Astrocyte (in vitro differentiated cells and primary cell): Measurements from ENCODE around the gene TSR2. TPM values are rescaled to one million over a fixed set of nuclear protein-coding genes. Genes with fewer than 3 reads are reported as not detected.

Source experiments
- DNase-seq: peaks from one replicate; pipeline ENCODE4 v3.0.0-alpha.2; 2010; ENCODE audit warnings: low read depth
- FAIRE-seq: peaks from 2 replicates; lab custom pipeline; 2011; peaks lifted over from hg19 to GRCh38; lab: Jason Lieb, UNC
- H2AFZ ChIP-seq: 2 replicates; pipeline ENCODE4 v1.6.0; 2012; ENCODE audit warnings: low read depth, low read length, inconsistent platforms
- H3K27ac ChIP-seq: 2 replicates; pipeline ENCODE4 v1.5.1; 2011; ENCODE audit warnings: low read depth, low read length, inconsistent platforms
- H3K27me3 ChIP-seq: 2 replicates; pipeline ENCODE4 v1.6.0; 2011; ENCODE audit warnings: low read length, inconsistent platforms; ENCODE audit not compliant: insufficient read depth
- H3K36me3 ChIP-seq: 2 replicates; pipeline ENCODE4 v1.5.1; 2011; ENCODE audit warnings: low read length, inconsistent platforms; ENCODE audit not compliant: insufficient read depth
- H3K4me1 ChIP-seq: 2 replicates; pipeline ENCODE4 v1.5.1; 2011; ENCODE audit warnings: low read length, inconsistent platforms; ENCODE audit not compliant: insufficient read depth
- H3K4me2 ChIP-seq: 2 replicates; pipeline ENCODE4 v1.6.0; 2012; ENCODE audit warnings: low read length, inconsistent platforms
- H3K4me3 ChIP-seq: 2 replicates; pipeline ENCODE4 v1.5.1; 2011; ENCODE audit warnings: low read depth, mild to moderate bottlenecking, low read length, inconsistent platforms; ENCODE audit not compliant: insufficient read depth
- H3K79me2 ChIP-seq: 2 replicates; pipeline ENCODE4 v1.6.0; 2012; ENCODE audit warnings: mild to moderate bottlenecking, low read length, inconsistent platforms; ENCODE audit not compliant: insufficient read depth
- H3K9ac ChIP-seq: 2 replicates; pipeline ENCODE4 v1.6.0; 2012; ENCODE audit warnings: mild to moderate bottlenecking, low read length, inconsistent platforms
- H3K9me3 ChIP-seq: 2 replicates; pipeline ENCODE4 v1.5.1; 2012; ENCODE audit warnings: low read depth, mild to moderate bottlenecking, low read length, inconsistent platforms; ENCODE audit not compliant: insufficient read depth
- H4K20me1 ChIP-seq: 2 replicates; pipeline ENCODE4 v1.6.0; 2012; ENCODE audit warnings: low read length, inconsistent platforms; ENCODE audit not compliant: insufficient read depth
- H3K27ac Mint-ChIP-seq: one replicate; pipeline ENCODE4 v1.8.0; 2021; ENCODE audit warnings: mild to moderate bottlenecking, mixed read lengths; ENCODE audit not compliant: unreplicated experiment
- H3K27me3 Mint-ChIP-seq: one replicate; pipeline ENCODE4 v1.8.0; 2021; ENCODE audit warnings: low read depth, mixed read lengths; ENCODE audit not compliant: unreplicated experiment
- H3K36me3 Mint-ChIP-seq: one replicate; pipeline ENCODE4 v1.8.0; 2021; ENCODE audit warnings: low read depth, mixed read lengths; ENCODE audit not compliant: unreplicated experiment
- H3K4me1 Mint-ChIP-seq: one replicate; pipeline ENCODE4 v1.8.0; 2021; ENCODE audit warnings: low read depth, mixed read lengths; ENCODE audit not compliant: unreplicated experiment
- H3K4me3 Mint-ChIP-seq: one replicate; pipeline ENCODE4 v1.8.0; 2021; ENCODE audit warnings: mild to moderate bottlenecking, moderate library complexity, mixed read lengths; ENCODE audit not compliant: unreplicated experiment
- H3K9me3 Mint-ChIP-seq: one replicate; pipeline ENCODE4 v1.8.0; 2021; ENCODE audit warnings: mild to moderate bottlenecking, mixed read lengths; ENCODE audit not compliant: unreplicated experiment
- CTCF ChIP-seq: IDR thresholded peaks from 2 replicates; pipeline ENCODE4 v1.5.1; 2011; ENCODE audit warnings: low read depth, mild to moderate bottlenecking, inconsistent platforms, low read length, moderate library complexity; ENCODE audit not compliant: insufficient read depth
- EZH2 ChIP-seq: IDR thresholded peaks from 2 replicates; pipeline ENCODE4 v1.6.1; 2012; ENCODE audit warnings: mild to moderate bottlenecking, low read length, inconsistent platforms; ENCODE audit not compliant: insufficient read depth
- total RNA-seq: library from RNA; stranded (reverse); gene quantifications from 2 replicates; pipeline ENCODE4 v1.2.1, GENCODE V29; 2021

The TSR2 gene
- total RNA-seq, 1 donor from 2014 or later: 28.7 TPM

DNA sequence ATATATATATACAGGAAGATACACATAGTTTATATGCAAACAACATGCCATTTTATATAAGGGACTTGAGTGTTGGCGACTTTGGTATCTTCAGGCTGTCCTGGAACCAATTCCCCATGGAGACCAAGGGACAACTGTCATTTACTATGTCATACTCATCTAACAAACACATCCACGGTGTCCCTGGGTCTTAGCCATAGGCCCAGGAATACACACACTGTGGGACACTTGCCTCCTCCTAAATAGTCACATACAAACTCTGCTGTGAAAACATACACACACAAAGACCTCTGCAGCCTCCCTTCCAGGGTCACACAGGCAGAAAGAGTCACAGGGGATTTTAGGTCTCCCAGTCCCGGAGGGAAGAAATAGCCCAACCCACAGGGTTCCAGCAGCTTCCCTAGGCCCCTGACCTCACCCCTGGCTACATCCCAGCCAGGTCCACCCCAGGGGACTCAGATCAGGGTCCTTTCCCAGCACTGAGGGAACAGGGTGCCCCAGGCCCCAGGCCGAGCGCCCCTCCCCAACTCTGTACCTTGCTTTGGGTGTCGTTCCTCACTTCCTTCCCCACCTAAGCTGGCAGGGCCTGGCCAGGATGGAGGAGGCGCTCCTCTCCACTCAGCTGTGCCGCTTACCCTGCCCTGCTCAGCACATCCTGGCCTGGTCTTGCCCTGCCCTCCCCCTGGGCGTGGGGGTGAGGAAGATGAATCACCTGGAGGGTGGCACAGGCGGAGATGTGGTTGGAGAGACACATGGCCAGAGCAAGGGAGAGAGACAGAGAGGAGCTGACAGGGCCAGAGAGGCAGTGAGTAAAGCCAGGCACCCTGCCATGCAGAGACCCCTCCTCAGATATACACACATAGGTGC, 34.0 kb downstream of the TSR2 start:
- peaks cover 2% of the 10 kb centered on the region for H3K4me1 Mint-ChIP-seq
- no peak overlapping the region for H2AFZ ChIP-seq
- H3K27me3 Mint-ChIP-seq: no peaks in the 10 kb centered on the region
- H4K20me1 ChIP-seq: no peaks in the 10 kb centered on the region
- no peaks in the 10 kb centered on the region for H3K27me3 ChIP-seq
- FAIRE-seq (peak; percentile 58), DNase-seq (no peak)
- H3K9me3 Mint-ChIP-seq: no peaks in the 10 kb centered on the region
- H3K79me2 ChIP-seq: peaks cover 11% of the 10 kb centered on the region
- no peaks in the 10 kb centered on the region for H3K36me3 ChIP-seq
- H3K4me1 ChIP-seq: no peaks in the 10 kb centered on the region
- H3K4me2 ChIP-seq: no peak overlapping the region
- no peaks in the 10 kb centered on the region for H3K9me3 ChIP-seq
- TF ChIP-seq EZH2 (no peak), CTCF (no peak)
- H3K27ac ChIP-seq: no peak overlapping the region
- no peak overlapping the region for H3K4me3 ChIP-seq
- no peak overlapping the region for H3K27ac Mint-ChIP-seq
- no peaks in the 10 kb centered on the region for H3K36me3 Mint-ChIP-seq
- H3K4me3 Mint-ChIP-seq: no peak overlapping the region
- no peak overlapping the region for H3K9ac ChIP-seq

- FAIRE-seq (no peak), DNase-seq (no peak)
- H3K36me3 Mint-ChIP-seq: no peaks in the 10 kb centered on the region
- H3K27me3 Mint-ChIP-seq: no peaks in the 10 kb centered on the region
- Histone ChIP-seq H3K79me2 (peaks cover 20% of the 10 kb centered on the region), H3K9ac (no peak overlapping the region), H3K4me2 (no peak overlapping the region), H3K27me3 (no peaks in the 10 kb centered on the region), H4K20me1 (no peaks in the 10 kb centered on the region), H3K4me1 (peaks cover 8% of the 10 kb centered on the region), H3K4me3 (no peak overlapping the region), H3K9me3 (no peaks in the 10 kb centered on the region), H3K27ac (no peak overlapping the region), H2AFZ (no peak overlapping the region), H3K36me3 (no peaks in the 10 kb centered on the region)
- no peak for TF ChIP-seq CTCF
- TF ChIP-seq EZH2: no peak
- H3K4me1 Mint-ChIP-seq: peaks cover 21% of the 10 kb centered on the region
- peak overlapping the region; percentile 58 for H3K27ac Mint-ChIP-seq
- no peak overlapping the region for H3K4me3 Mint-ChIP-seq
- H3K9me3 Mint-ChIP-seq: no peaks in the 10 kb centered on the region
Measured at GRCh38 chrX:54479136-54480111, 39.2 kb downstream of the TSR2 start.
